NT2/D1 (cell line): Measurements from ENCODE around the gene PPOX.

Source experiments
- DNase-seq: peaks from one replicate; pipeline ENCODE4 v3.0.0-alpha.2; 2011; ENCODE audit warnings: low read depth, low spot score
- H3K27me3 ChIP-seq: 2 replicates; pipeline ENCODE4 v1.6.0; 2011; ENCODE audit warnings: mild to moderate bottlenecking; ENCODE audit not compliant: insufficient read length, insufficient read depth
- H3K36me3 ChIP-seq: 2 replicates; pipeline ENCODE4 v1.6.1; 2011; ENCODE audit warnings: mild to moderate bottlenecking, low read length, mixed read lengths; ENCODE audit not compliant: insufficient read depth, insufficient read length
- H3K4me1 ChIP-seq: 2 replicates; pipeline ENCODE4 v1.5.1; 2011; ENCODE audit not compliant: insufficient read depth, insufficient read length
- H3K4me3 ChIP-seq: 2 replicates; pipeline ENCODE4 v1.5.1; 2011; ENCODE audit warnings: low read depth; ENCODE audit not compliant: insufficient read length
- H3K9ac ChIP-seq: 2 replicates; pipeline ENCODE4 v1.6.0; 2011; ENCODE audit warnings: low read depth; ENCODE audit not compliant: insufficient read length
- H3K9me3 ChIP-seq: 2 replicates; pipeline ENCODE4 v1.5.1; 2011; ENCODE audit warnings: mild to moderate bottlenecking, low read length; ENCODE audit not compliant: insufficient read depth
- SUZ12 ChIP-seq: IDR thresholded peaks from 2 replicates; pipeline ENCODE4 v1.6.1; 2011; ENCODE audit not compliant: insufficient read length, insufficient read depth; ENCODE audit errors: extremely low read depth
- YY1 ChIP-seq: IDR thresholded peaks from 2 replicates; pipeline ENCODE4 v1.6.1; 2011; ENCODE audit not compliant: insufficient read length, insufficient read depth
- ZNF274 ChIP-seq: IDR thresholded peaks from 2 replicates; pipeline ENCODE4 v1.6.1; 2011; ENCODE audit warnings: mild to moderate bottlenecking, low read depth, low read length

Gene PPOX

DNA sequence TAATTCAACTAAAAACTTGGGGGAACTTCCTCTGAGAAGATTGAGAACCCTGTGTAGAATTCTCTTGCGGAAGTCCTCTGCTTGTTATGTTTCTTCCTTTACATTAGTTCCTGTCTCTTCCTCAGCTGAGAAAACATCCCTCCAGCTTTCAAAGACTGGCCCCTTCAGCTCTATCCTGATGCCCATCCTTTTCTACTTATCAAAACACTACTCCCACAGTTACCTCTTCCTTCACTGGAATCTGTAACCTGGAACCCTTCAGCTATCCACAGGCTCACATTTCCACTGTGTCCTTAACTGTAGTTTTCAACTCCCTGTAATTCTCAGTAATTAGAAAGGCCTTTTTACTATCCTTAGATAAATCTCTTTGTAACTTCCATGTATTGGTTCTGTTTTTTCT, 27.8 kb upstream of the PPOX start:
- Histone ChIP-seq H3K4me3 (no peak overlapping the region), H3K9me3 (no peaks in the 10 kb centered on the region), H3K9ac (no peak overlapping the region), H3K4me1 (peaks cover 2% of the 10 kb centered on the region), H3K36me3 (peaks cover 58% of the 10 kb centered on the region), H3K27me3 (no peaks in the 10 kb centered on the region)
- DNase-seq: no peak
- no peak for TF ChIP-seq YY1
- TF ChIP-seq SUZ12: no peak
- no peak for TF ChIP-seq ZNF274

DNA sequence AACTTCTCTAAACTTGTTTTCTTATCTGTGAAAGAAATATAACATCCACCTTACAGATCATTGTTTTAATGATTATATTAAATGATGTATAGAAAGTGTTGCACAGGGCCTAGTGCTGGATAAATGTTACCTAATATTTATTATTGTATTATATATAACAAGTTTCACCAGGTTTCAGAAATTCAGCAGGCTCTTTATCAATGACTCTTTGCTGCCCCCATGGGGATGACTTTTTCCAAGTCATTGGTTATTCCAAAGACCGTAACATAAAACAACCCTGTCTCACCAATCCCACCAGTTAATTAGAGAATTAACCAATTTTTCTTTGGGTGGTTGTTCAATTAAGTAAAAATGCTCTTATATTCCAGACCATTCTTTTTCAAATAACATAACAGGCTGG, 26.5 kb upstream of the PPOX start:
- peaks cover 57% of the 10 kb centered on the region for H3K36me3 ChIP-seq
- no peak for TF ChIP-seq ZNF274
- no peak for TF ChIP-seq YY1
- TF ChIP-seq SUZ12: no peak
- H3K9ac ChIP-seq: no peak overlapping the region
- peaks cover 2% of the 10 kb centered on the region for H3K4me1 ChIP-seq
- no peak for DNase-seq
- no peaks in the 10 kb centered on the region for H3K27me3 ChIP-seq
- no peak overlapping the region for H3K4me3 ChIP-seq
- H3K9me3 ChIP-seq: no peaks in the 10 kb centered on the region

DNA sequence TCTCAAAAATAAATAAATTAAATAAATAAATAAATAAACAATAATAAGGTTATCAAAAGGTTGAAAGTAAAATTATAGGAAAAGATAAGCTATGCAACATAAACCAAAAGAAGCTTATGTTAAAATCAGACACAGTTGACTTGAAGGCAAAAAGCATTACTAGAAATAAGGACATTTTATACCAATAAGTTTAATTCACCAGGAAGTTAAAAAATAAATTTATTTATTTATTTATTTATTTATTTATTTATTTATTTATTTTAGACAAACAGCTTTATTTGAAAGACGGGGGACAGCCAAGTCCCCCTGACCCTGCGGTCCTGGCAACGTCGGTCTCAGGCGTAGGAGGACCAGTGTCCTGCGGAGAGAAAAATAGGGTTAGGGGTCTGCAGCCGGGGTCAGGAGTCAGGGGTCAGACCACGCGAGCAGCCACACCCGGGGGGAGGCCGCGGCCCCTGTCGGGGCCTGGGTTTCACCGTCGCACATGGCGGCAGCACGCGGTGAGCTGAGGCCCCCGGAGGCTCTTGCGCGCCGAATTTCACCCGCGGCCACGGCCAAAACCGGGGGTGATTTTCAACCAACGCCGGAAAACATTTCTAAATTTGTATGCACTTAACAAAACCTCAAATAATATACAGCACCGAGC, 25.3 kb upstream of the PPOX start:
- Histone ChIP-seq H3K9me3 (no peaks in the 10 kb centered on the region), H3K27me3 (no peaks in the 10 kb centered on the region), H3K4me3 (no peak overlapping the region), H3K36me3 (peaks cover 46% of the 10 kb centered on the region), H3K4me1 (peaks cover 2% of the 10 kb centered on the region), H3K9ac (no peak overlapping the region)
- TF ChIP-seq YY1 (no peak), SUZ12 (no peak), ZNF274 (no peak)
- DNase-seq: no peak

DNA sequence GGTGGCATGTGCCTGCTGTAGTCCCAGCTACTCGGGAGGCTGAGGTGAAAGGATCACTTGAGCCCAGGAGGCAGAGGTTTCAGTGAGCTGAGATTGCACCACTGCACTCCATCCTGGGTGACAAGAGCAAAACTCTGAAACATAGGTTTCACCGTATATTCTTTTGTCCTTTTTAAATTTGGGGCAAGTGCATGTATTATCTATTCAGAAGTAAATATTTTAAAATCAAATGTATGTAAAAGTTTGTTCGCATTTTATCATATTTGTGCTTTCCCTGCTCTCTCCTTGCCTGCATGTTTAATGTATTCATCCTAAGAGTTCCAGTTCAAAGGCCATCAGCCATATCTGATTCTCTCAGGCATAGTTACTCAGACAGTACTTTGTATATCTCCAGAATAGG, 20.4 kb upstream of the PPOX start:
- Histone ChIP-seq H3K9me3 (no peaks in the 10 kb centered on the region), H3K9ac (no peak overlapping the region), H3K36me3 (peaks cover 11% of the 10 kb centered on the region), H3K4me1 (peaks cover 4% of the 10 kb centered on the region), H3K27me3 (no peaks in the 10 kb centered on the region), H3K4me3 (no peak overlapping the region)
- no peak for TF ChIP-seq YY1
- no peak for DNase-seq

DNA sequence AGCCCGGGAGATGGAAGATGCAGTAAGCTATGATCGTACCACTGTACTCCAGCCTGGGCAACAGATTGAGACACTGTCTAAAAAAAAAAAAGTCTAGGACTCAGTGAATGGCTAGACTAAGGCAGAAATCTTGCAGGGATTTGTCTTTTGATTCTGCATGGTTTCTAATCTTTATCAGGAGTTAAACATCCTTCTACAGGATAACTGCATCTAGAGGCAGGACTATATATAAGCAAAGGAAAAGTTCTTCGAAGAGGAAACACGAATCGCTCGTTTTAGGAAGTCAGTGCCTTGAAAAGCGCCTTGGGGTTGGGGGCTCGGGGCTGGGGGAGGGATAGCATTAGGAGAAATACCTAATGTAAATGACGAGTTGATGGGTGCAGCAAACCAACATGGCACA, 13.1 kb upstream of the PPOX start:
- Histone ChIP-seq H3K9ac (no peak overlapping the region), H3K27me3 (no peaks in the 10 kb centered on the region)
- no peak for DNase-seq

DNA sequence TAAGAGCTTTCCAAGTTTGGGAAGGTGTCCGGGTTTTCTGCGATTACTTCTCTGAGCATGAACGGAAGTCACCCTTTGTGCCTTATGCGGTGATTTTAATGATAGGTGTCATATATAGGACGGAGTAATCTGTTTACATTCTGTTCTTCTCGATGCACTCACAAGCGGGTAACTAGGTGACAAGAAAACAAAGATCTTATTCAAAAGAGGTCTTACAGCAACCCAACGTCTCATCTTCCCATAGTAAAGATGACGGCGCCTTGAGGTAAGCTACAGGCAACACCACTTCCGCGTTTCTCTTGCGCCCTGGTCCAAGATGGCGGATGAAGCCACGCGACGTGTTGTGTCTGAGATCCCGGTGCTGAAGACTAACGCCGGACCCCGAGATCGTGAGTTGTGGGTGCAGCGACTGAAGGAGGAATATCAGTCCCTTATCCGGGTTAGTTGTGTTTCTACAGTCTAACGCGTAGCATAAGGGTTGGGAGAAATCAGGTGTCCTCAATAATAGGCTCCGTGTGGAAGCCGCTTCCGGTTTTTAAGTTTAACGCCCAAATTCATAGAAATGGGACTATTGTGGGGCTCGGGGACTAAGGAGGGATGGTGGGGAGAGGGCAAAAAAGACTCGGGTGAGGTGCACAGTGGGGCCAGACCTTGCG, 12.4 kb upstream of the PPOX start, which contains the start of gene UFC1:
Gene UFC1 (plus strand): TSS at position 297 of the 656 bp plus-strand sequence. CDS start 20 bp downstream, at position 317.
- peak within 1 kb of the TSS; percentile 92 for H3K9ac ChIP-seq
- no peaks in the 10 kb centered on the region for H3K27me3 ChIP-seq
- H3K9me3 ChIP-seq: no peaks in the 10 kb centered on the region
- peak; percentile 85 for DNase-seq
- H3K36me3 ChIP-seq: peaks cover 36% of the 10 kb centered on the region
- peak within 1 kb of the TSS; percentile 75 for H3K4me3 ChIP-seq
- TF ChIP-seq YY1 (peak; percentile 100), ZNF274 (no peak)
- peaks cover 2% of the 10 kb centered on the region for H3K4me1 ChIP-seq

More for the DNA sequence above, 13.1 kb upstream of the PPOX start:
- peaks cover 2% of the 10 kb centered on the region for H3K4me1 ChIP-seq
- peak overlapping the region; percentile 75 for H3K4me3 ChIP-seq
- H3K9me3 ChIP-seq: no peaks in the 10 kb centered on the region
- peaks cover 30% of the 10 kb centered on the region for H3K36me3 ChIP-seq
- TF ChIP-seq ZNF274 (no peak), YY1 (no peak), SUZ12 (no peak)

DNA sequence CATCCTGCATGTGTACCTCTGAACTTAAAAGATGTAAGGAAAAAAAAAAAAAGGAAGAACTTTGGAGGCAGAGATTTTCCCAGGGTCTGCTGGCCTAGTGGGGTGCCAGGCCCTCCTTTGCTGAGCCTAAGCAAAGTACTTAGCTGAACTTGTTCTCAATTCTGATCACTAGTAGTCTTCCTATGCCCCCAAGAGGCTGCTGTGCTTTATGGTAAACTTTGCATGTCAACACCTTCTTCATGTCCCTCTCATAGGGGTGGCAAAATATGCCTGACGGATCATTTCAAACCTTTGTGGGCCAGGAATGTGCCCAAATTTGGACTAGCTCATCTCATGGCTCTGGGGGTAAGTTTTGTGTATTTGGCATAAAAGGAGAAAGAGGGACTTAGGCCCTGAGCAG, 8.4 kb upstream of the PPOX start:
- Histone ChIP-seq H3K27me3 (no peaks in the 10 kb centered on the region), H3K9me3 (no peaks in the 10 kb centered on the region), H3K4me3 (no peak overlapping the region), H3K9ac (no peak overlapping the region), H3K4me1 (peaks cover 3% of the 10 kb centered on the region), H3K36me3 (peaks cover 64% of the 10 kb centered on the region)
- TF ChIP-seq SUZ12: no peak
- TF ChIP-seq ZNF274: no peak
- no peak for TF ChIP-seq YY1
- DNase-seq: no peak
